Smooth muscle cell (in vitro differentiated cells): ENCODE results near the gene RUNX1. TPM values are rescaled to one million over a fixed set of nuclear protein-coding genes. Genes with fewer than 3 reads are reported as not detected.
A peak's percentile ranks its signal among the peaks of the same experiment; 100 is the strongest.

Experiments
- DNase-seq: peaks from one replicate; lab custom pipeline; 2025; ENCODE audit not compliant: unreplicated experiment; lab: John Stamatoyannopoulos, UW
- H2AFZ ChIP-seq: fragments of 200-600 bp; sonication (generic); 2 replicates; pipeline ENCODE4 v1.6.0; 2016; ENCODE audit warnings: antibody characterized with exemption, low read depth, mild to moderate bottlenecking
- H3F3A ChIP-seq: fragments of 200-600 bp; sonication (generic); 2 replicates; pipeline ENCODE4 v1.6.0; 2017; ENCODE audit warnings: antibody characterized with exemption, low read depth
- H3K27ac ChIP-seq: fragments of 200-600 bp; sonication (generic); 2 replicates; pipeline ENCODE4 v1.5.1; 2016; ENCODE audit warnings: low read depth, mild to moderate bottlenecking
- H3K27me3 ChIP-seq: fragments of 200-600 bp; sonication (generic); 2 replicates; pipeline ENCODE4 v1.6.1; 2016; ENCODE audit warnings: low read depth, mild to moderate bottlenecking
- H3K36me3 ChIP-seq: fragments of 200-600 bp; sonication (generic); 2 replicates; pipeline ENCODE4 v1.5.1; 2016; ENCODE audit warnings: low read depth
- H3K4me1 ChIP-seq: fragments of 200-600 bp; sonication (generic); 2 replicates; pipeline ENCODE4 v1.5.1; 2016; ENCODE audit warnings: low read depth
- H3K4me2 ChIP-seq: fragments of 200-600 bp; sonication (generic); 2 replicates; pipeline ENCODE4 v1.6.0; 2016; ENCODE audit warnings: mild to moderate bottlenecking
- H3K4me3 ChIP-seq: fragments of 200-600 bp; sonication (generic); 2 replicates; pipeline ENCODE4 v1.5.1; 2016; ENCODE audit warnings: mild to moderate bottlenecking
- H3K79me2 ChIP-seq: fragments of 200-600 bp; sonication (generic); 2 replicates; pipeline ENCODE4 v1.6.0; 2016; ENCODE audit warnings: low read depth, mild to moderate bottlenecking
- H3K9ac ChIP-seq: fragments of 200-600 bp; sonication (generic); 2 replicates; pipeline ENCODE4 v1.6.0; 2016; ENCODE audit warnings: low read depth
- H3K9me3 ChIP-seq: fragments of 200-600 bp; sonication (generic); replicated peaks from 2 replicates; pipeline ENCODE4 v1.5.1; 2016; ENCODE audit warnings: low read depth
- H4K20me1 ChIP-seq: fragments of 200-600 bp; sonication (generic); 2 replicates; pipeline ENCODE4 v1.6.0; 2016; ENCODE audit warnings: low read depth
- CTCF ChIP-seq: fragments of 200-600 bp; sonication (generic); IDR thresholded peaks from 2 replicates; pipeline ENCODE4 v1.5.1; 2017; ENCODE audit warnings: borderline replicate concordance, mild to moderate bottlenecking, antibody characterized with exemption; ENCODE audit not compliant: insufficient read depth, poor library complexity, severe bottlenecking
- WGBS: methylation state at CpG from one replicate; pipeline ENCODE4 v1.1.7; 2016; ENCODE audit warnings: low lambda C conversion rate; 5-methylcytosine and 5-hydroxymethylcytosine counted together
- polyA plus RNA-seq: library from polyadenylated mRNA; unstranded; fragments of >200 nt; fragmentation: Nextera tagmentation; extraction: Ambion mirVana; gene quantifications from 2 replicates; pipeline ENCODE4 v1.2.1, GENCODE V29; 2016
- total RNA-seq: library from RNA; depleted of rRNA; stranded (reverse); fragments of >200 nt; gene quantifications from 2 replicates; pipeline ENCODE4 v1.2.3, GENCODE V29; 2014

Gene RUNX1
- total and polyA plus RNA-seq, 2 experiments from 2014 or later, result 33.4 to 97.6 TPM

- H3F3A ChIP-seq, result peaks cover 15% of the 10 kb centered on the region
- H3K4me1 ChIP-seq, result peaks cover 4% of the 10 kb centered on the region
- H3K9ac ChIP-seq, result no peak overlapping the region
- 92% methylated on average over 3 of the region's 3 CpGs for WGBS
- DNase-seq, result no peak
- no peaks in the 10 kb centered on the region for H3K9me3 ChIP-seq
- H3K79me2 ChIP-seq, result peaks cover 25% of the 10 kb centered on the region
- no peak for TF ChIP-seq CTCF
- no peak overlapping the region for H3K27ac ChIP-seq
- H3K4me3 ChIP-seq, result no peak overlapping the region
- H3K4me2 ChIP-seq, result no peak overlapping the region
- H3K36me3 ChIP-seq, result no peaks in the 10 kb centered on the region
- no peaks in the 10 kb centered on the region for H3K27me3 ChIP-seq
- H2AFZ ChIP-seq, result no peak overlapping the region
- peaks cover 84% of the 10 kb centered on the region for H4K20me1 ChIP-seq
These were observed 42.9 kb downstream of the RUNX1 start for GRCh38 chr21:35006248-35006647.

DNA sequence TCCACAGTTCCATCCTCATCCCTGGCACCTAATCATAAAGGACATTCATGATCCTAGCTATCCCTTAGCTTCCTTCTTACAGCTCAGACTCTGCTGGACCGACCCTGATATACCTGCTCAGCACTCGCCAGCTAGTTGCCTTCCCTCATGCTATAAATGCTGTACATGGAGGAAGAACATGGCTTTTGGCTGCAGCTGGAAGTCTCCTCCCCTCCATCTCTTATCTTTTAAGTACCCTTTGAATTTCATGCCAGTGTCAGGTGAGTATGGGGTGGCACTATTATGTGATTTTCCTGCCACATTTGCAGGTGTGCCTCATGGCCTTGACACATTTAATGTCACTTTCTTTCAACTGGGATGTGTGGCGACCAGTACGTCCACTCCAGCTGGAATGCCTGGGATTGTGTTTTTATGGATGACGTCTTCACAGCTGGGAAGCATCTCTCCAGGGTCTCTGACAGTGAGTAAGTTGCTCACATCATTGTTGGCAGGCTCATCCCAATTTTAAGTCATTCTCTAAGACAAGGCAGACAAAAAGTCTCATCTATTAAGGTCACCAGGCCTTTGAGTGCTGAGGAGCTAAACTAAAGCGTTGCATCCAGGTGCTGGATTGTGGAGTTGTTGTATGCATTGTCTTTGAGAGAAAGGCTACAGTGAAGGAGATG lies 43.4 kb downstream of the RUNX1 start:
- H3F3A ChIP-seq, result peaks cover 9% of the 10 kb centered on the region
- 90% methylated on average over 6 of the region's 6 CpGs for WGBS
- no peak for DNase-seq
- H3K79me2 ChIP-seq, result peaks cover 30% of the 10 kb centered on the region
- no peak overlapping the region for H3K27ac ChIP-seq
- no peak overlapping the region for H3K4me2 ChIP-seq
- no peak overlapping the region for H2AFZ ChIP-seq
- no peaks in the 10 kb centered on the region for H3K27me3 ChIP-seq
- no peaks in the 10 kb centered on the region for H3K9me3 ChIP-seq
- no peaks in the 10 kb centered on the region for H3K4me1 ChIP-seq
- no peak overlapping the region for H3K4me3 ChIP-seq
- no peak for TF ChIP-seq CTCF
- H3K9ac ChIP-seq, result no peak overlapping the region
- no peaks in the 10 kb centered on the region for H3K36me3 ChIP-seq
- H4K20me1 ChIP-seq, result peaks cover 80% of the 10 kb centered on the region

DNA sequence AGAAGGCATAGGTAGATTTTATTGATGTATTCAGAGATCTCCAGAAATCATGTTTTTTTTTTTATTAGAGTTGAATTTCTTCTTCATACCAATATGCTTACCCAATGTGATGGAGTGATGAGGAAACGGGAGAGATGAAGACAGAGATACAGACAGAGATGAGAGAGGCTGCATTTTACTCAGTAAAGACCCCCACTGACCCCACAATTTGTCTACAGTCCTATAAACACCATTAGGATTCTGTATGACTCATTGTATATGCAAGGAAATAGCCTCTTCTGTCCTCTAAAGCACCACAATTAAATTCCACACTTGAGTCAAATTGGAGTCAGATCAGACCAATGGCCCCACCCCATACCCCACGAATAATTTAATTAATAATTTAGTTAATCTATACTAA lies 44.0 kb downstream of the RUNX1 start:
- no peak overlapping the region for H3K4me3 ChIP-seq
- no peaks in the 10 kb centered on the region for H3K9me3 ChIP-seq
- H2AFZ ChIP-seq, result no peak overlapping the region
- TF ChIP-seq CTCF, result no peak
- no peaks in the 10 kb centered on the region for H3K4me1 ChIP-seq
- H3K36me3 ChIP-seq, result no peaks in the 10 kb centered on the region
- H3K27ac ChIP-seq, result no peak overlapping the region
- H3F3A ChIP-seq, result peaks cover 7% of the 10 kb centered on the region
- no peak for DNase-seq
- WGBS, result 72% methylated on average over 2 of the region's 2 CpGs
- peak overlapping the region; percentile 28 for H3K4me2 ChIP-seq
- no peaks in the 10 kb centered on the region for H3K27me3 ChIP-seq
- no peak overlapping the region for H3K9ac ChIP-seq
- peaks cover 76% of the 10 kb centered on the region for H4K20me1 ChIP-seq
- H3K79me2 ChIP-seq, result peaks cover 34% of the 10 kb centered on the region

DNA sequence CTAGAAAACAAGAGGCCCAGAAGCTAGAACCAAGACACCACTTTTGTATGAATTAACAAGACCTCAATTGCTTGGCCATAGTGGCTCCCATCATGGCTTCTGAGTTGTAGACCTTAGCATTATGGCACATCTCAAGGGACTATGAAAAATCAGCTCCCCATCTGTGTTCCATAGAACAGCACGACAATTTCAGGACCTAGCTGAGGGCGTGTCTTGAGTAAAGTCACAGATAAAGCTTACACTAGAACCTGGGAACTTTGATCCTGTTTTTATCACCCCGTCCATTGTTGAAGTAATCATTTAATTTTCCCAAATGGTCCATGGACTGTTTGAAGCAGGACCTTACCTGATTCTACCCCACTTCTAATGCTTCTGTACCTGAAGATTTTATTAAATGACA lies 44.8 kb downstream of the RUNX1 start:
- Histone ChIP-seq H3K4me1 (no peaks in the 10 kb centered on the region), H2AFZ (no peak overlapping the region), H3K79me2 (peaks cover 29% of the 10 kb centered on the region), H3K27me3 (no peaks in the 10 kb centered on the region), H3K4me2 (no peak overlapping the region), H3K9me3 (no peaks in the 10 kb centered on the region), H3F3A (peaks cover 14% of the 10 kb centered on the region), H3K9ac (no peak overlapping the region), H3K27ac (no peak overlapping the region), H3K36me3 (no peaks in the 10 kb centered on the region), H4K20me1 (peaks cover 73% of the 10 kb centered on the region), H3K4me3 (no peak overlapping the region)
- WGBS, result 93% methylated on average over 3 of the region's 3 CpGs
- DNase-seq, result no peak
- no peak for TF ChIP-seq CTCF
